ENCODE measurements around the gene SS18L1.

SS18L1 gene

GRCh38 chr20:62128502-62128901, 15.1 kb upstream of the SS18L1 start:
- TF ChIP-seq CTCF (IDR thresholded peaks at IDR 0.05; ENCODE audit: insufficient read depth, low read depth, low read length, missing control alignments) = no peak
- DNase-seq (ENCODE audit: low read depth) = no peak
- no peak overlapping the region for H3K4me3 ChIP-seq (ENCODE audit: low read depth, low read length)

- DNase-seq (ENCODE audit: low read depth) = no peak
- no peak overlapping the region for H3K4me3 ChIP-seq (ENCODE audit: low read depth, low read length)
- no peak for TF ChIP-seq CTCF (IDR thresholded peaks at IDR 0.05; ENCODE audit: insufficient read depth, low read depth, low read length, missing control alignments)
Observed at GRCh38 chr20:62129731-62130531, 13.6 kb upstream of the SS18L1 start.

- TF ChIP-seq CTCF (IDR thresholded peaks at IDR 0.05; ENCODE audit: insufficient read depth, low read depth, low read length, missing control alignments) = no peak
- no peak overlapping the region for H3K4me3 ChIP-seq (ENCODE audit: low read depth, low read length)
- no peak for DNase-seq (ENCODE audit: low read depth)
Observed at GRCh38 chr20:62131560-62132320, 11.8 kb upstream of the SS18L1 start.

- TF ChIP-seq CTCF (IDR thresholded peaks at IDR 0.05; ENCODE audit: insufficient read depth, low read depth, low read length, missing control alignments) = no peak
- no peak overlapping the region for H3K4me3 ChIP-seq (ENCODE audit: low read depth, low read length)
Observed at GRCh38 chr20:62132421-62132820, 11.1 kb upstream of the SS18L1 start.

GRCh38 chr20:62133051-62133845, 10.3 kb upstream of the SS18L1 start:
- TF ChIP-seq CTCF (IDR thresholded peaks at IDR 0.05; ENCODE audit: insufficient read depth, low read depth, low read length, missing control alignments) = no peak
- no peak overlapping the region for H3K4me3 ChIP-seq (ENCODE audit: low read depth, low read length)
- no peak for DNase-seq (ENCODE audit: low read depth)

More at GRCh38 chr20:62132421-62132820, 11.1 kb upstream of the SS18L1 start:
- DNase-seq (ENCODE audit: low read depth) = no peak

- peak; percentile 28 for DNase-seq (ENCODE audit: low read depth)
- H3K4me3 ChIP-seq (ENCODE audit: low read depth, low read length) = no peak overlapping the region
- TF ChIP-seq CTCF (IDR thresholded peaks at IDR 0.05; ENCODE audit: insufficient read depth, low read depth, low read length, missing control alignments) = no peak
Observed at GRCh38 chr20:62133864-62134263, 9.7 kb upstream of the SS18L1 start.

Measured in GM12865 (cell line).